Coronary artery (tissue), 2 donors: ENCODE measurements around the gene B4GALNT2.
"Not testable (repeated sequence)": the region's sequence is repeated elsewhere in the genome, so short reads cannot be mapped to it uniquely, and the experiment has no call there.

ENCODE experiments used
- DNase-seq: peaks from one replicate; pipeline ENCODE4 v3.0.0-alpha.2; 2017; ENCODE audit warnings: low spot score
- H3K27ac ChIP-seq, 2 donors: fragments of 200-600 bp; sonication (generic); one replicate each; pipeline ENCODE4 v1.5.1; 2016 to 2019
- H3K4me3 ChIP-seq: fragments of 200-600 bp; sonication (generic); 2 replicates; pipeline ENCODE4 v1.5.1; 2016; ENCODE audit warnings: mild to moderate bottlenecking, moderate library complexity
- TF ChIP-seq, protein P1 (sequence below): fragments of 200-600 bp; sonication (generic); IDR thresholded peaks from one replicate; pipeline ENCODE4 v1.5.1; 2019; ENCODE audit warnings: antibody characterized with exemption

B4GALNT2 gene

DNA sequence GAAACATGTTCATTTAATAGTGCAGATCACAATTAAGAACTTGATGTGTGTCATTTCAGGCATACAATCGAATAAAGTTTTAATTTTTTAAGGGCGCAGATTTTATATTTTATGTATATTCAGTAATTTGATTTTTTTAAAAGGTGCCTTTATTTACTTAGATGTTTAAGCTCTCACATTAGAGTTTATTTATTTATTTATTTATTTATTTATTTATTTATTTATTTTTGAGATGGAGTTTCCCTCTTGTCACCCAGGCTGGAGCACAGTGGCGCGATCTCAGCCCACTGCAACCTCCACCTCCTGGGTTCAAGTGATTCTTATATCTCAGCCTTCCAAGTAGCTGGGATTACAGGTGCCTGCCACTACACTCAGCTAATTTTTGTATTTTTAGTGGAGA is 3.8 kb downstream of the B4GALNT2 start:
- Histone ChIP-seq H3K27ac (no peak overlapping the region), H3K4me3 (no peak overlapping the region)
- no peak for DNase-seq
- TF ChIP-seq, protein P1, sequence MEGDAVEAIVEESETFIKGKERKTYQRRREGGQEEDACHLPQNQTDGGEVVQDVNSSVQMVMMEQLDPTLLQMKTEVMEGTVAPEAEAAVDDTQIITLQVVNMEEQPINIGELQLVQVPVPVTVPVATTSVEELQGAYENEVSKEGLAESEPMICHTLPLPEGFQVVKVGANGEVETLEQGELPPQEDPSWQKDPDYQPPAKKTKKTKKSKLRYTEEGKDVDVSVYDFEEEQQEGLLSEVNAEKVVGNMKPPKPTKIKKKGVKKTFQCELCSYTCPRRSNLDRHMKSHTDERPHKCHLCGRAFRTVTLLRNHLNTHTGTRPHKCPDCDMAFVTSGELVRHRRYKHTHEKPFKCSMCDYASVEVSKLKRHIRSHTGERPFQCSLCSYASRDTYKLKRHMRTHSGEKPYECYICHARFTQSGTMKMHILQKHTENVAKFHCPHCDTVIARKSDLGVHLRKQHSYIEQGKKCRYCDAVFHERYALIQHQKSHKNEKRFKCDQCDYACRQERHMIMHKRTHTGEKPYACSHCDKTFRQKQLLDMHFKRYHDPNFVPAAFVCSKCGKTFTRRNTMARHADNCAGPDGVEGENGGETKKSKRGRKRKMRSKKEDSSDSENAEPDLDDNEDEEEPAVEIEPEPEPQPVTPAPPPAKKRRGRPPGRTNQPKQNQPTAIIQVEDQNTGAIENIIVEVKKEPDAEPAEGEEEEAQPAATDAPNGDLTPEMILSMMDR = no peak

DNA sequence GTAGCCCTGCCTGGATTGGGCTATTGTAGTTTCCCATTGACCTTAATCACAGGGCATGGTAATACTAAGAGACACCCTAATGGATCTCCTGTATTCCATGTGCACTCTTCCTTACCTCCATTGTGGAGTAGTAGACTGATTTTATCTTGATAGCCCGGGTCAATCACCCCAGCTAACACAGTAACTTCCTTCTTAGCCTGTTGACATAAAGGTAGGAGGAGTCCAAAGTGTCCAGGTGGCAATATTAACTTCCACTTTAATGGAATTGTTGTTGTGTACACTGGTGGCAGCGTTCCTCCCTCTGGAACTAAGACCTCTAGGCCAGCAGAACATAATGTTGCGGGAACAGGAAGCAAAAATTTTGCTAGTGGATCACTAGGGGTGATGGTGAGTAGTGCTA is 13.1 kb downstream of the B4GALNT2 start:
- DNase-seq, H3K27ac ChIP-seq, H3K4me3 ChIP-seq: not testable (repeated sequence)

DNA sequence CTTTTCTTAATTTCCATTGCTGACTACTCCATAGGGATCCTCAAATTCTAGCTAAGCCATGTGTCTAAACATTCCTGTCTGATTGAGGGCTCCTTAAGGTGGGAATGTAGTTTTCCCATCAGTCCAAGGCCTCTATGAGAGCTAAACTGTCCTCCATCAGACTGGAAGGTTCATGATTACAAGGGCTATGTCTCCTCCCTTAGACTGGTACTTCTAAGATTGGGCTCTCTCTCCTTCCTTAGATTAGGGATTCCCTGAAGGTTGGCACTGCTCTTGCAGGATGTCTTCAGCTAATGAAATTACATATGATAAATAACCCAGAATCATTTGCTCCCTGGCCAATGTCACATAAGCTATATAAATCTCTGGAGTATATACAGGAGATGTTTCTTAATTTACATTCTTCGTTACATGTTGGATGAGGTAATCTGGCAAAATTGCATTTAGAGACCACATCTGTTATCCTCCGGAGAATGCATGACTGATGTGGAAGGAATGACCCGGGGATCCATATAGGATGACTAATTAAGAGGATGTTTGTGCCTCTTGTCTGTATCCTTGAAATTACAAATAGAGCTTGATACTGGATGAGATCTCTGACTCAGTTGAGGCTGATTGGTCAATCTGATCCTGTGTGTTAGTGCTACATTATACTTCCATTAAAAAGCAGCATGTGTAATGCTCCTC is 14.2 kb downstream of the B4GALNT2 start:
- DNase-seq = no peak
- Histone ChIP-seq H3K4me3 (no peak overlapping the region), H3K27ac (no peak overlapping the region)
- TF ChIP-seq, protein P1 = no peak

DNA sequence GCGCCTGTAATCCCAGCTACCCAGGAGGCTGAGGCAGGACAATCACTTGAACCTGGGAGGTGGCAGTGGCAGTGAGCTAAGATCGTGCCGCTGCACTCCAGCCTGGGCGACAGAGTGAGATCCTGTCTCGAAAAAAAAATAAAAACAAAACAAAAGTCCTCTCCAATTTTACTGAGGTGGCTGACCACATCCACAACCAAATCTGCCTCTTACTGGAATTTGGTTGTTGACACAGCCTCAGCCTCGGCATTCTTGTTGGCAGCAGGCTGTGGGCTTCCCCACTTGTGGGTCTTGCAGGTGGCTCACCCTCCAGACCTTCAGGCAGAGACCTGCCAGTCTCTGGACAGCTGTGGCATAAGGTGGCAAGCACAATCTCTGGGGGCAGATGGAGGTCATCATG is 15.6 kb downstream of the B4GALNT2 start:
- no peak for DNase-seq
- TF ChIP-seq, protein P1 = no peak
- Histone ChIP-seq H3K27ac (no peak overlapping the region), H3K4me3 (no peak overlapping the region)

DNA sequence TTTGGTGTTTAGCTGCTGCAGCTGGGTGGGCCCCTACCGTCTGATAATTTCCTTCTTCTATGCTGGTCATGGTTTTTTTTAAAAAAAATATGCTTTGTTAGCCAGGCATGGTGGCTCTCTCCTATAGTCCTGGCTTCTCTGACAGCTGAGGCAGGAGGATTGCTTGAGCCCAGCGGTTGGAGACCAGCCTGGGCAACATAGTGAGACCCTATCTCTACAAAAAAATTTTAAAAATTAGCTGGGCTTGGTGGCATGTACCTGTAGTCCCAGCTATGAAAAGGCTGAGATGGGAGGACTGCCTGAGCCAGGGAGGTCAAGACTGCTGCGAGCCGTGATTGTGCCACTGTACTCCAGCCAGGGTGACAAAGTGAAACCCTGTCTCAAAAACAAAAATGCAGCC is 19.4 kb downstream of the B4GALNT2 start:
- no peak for DNase-seq
- Histone ChIP-seq H3K4me3 (no peak overlapping the region), H3K27ac (no peak overlapping the region)
- TF ChIP-seq, protein P1 = no peak

DNA sequence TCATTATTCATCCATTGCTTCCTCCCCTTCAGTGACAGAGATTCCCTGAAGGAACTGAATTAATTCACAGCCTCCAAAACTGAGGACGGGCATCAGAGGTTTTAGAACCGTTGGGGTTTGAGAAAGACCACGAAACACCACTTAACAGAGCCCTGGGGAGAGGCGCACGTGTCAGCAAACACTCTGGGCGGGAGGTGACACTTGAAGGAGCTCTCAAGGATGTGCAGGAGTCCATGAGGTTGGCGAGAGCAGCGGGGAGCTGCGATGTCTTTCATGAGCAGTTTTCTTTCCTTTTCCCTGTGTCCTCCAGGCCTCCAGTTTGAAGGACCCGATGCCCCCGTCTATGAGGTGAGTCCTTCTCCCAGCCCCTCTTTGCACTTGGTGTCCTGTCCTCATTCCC is 23.7 kb downstream of the B4GALNT2 start:
- H3K4me3 ChIP-seq = no peak overlapping the region
- TF ChIP-seq, protein P1 = no peak

DNA sequence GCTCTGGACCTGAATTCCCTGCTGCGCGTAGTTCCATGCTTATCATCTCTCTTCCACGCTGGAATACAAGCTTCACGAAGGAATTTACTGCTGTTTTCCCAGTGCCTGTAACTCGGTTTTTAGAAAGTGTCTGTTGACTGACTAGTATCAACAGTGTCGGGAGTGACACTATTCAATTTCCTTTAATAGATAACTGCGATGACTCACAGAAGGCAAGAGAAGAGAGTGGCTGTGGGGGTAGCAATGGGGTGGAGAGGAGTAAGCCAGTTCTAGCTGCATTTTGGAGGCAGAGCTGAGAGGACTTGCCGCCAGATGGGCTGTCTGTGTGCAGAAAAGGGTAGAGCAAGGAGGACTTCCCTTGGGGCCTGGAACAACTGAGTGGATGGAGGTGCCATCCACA is 25.2 kb downstream of the B4GALNT2 start:
- TF ChIP-seq, protein P1 = no peak
- no peak overlapping the region for H3K4me3 ChIP-seq
- no peak overlapping the region for H3K27ac ChIP-seq
- DNase-seq = no peak

More for the DNA sequence above, 23.7 kb downstream of the B4GALNT2 start:
- H3K27ac ChIP-seq = no peak overlapping the region
- no peak for DNase-seq

DNA sequence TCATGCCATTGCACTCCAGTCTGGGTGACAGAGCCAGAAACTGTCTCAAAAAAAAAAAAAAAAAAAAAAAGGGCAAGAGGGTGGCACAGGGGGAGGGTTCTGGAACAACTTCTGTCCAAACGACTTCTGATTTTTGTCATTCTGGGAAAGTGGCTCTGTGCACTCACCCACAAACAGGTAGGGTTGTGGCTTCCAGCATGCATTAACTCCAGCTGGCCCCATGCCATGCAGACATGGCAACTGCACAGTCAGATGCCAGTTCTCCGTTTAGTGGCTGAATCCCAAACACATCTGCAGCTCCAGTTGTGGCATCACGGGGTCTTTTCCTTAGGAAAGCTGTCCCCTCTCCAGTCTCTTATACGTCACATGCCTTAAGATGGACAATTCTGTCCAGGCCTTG is 30.3 kb downstream of the B4GALNT2 start:
- TF ChIP-seq, protein P1 = no peak
- DNase-seq = no peak
- no peak overlapping the region for H3K4me3 ChIP-seq
- no peak overlapping the region for H3K27ac ChIP-seq
